Measurements from ENCODE around the gene GRIP1. TPM values are rescaled to one million over a fixed set of nuclear protein-coding genes. Genes with fewer than 3 reads are reported as not detected.

Gene GRIP1
- total RNA-seq, 1 donor from 2014 or later: 0.17 TPM

- peak; percentile 82 for DNase-seq
These were observed 15.1 kb upstream of the GRIP1 start for GRCh38 chr12:66693901-66694513.

- DNase-seq: no peak
These were observed 14.1 kb upstream of the GRIP1 start for GRCh38 chr12:66692986-66693385.

GRCh38 chr12:66692170-66692569 lies 13.3 kb upstream of the GRIP1 start:
- DNase-seq: no peak

- peak; percentile 37 for DNase-seq
These were observed 10.1 kb upstream of the GRIP1 start for GRCh38 chr12:66688846-66689439.

GRCh38 chr12:66684222-66684621 lies 5.3 kb upstream of the GRIP1 start:
- no peak for DNase-seq

GRCh38 chr12:66683822-66684221 lies 4.9 kb upstream of the GRIP1 start:
- no peak for DNase-seq

- no peak for DNase-seq
These were observed 4.2 kb upstream of the GRIP1 start for GRCh38 chr12:66683073-66683472.

GRCh38 chr12:66679461-66680084 lies 697 bp upstream of the GRIP1 start:
- no peak for DNase-seq

GRCh38 chr12:66676241-66676640 lies 2.6 kb downstream of the GRIP1 start:
- no peak for DNase-seq

GRCh38 chr12:66674495-66675122 lies 4.3 kb downstream of the GRIP1 start:
- no peak for DNase-seq

GRCh38 chr12:66669541-66669940 lies 9.3 kb downstream of the GRIP1 start:
- DNase-seq: no peak

- no peak for DNase-seq
These were observed 10.6 kb downstream of the GRIP1 start for GRCh38 chr12:66668311-66668710.

- DNase-seq: no peak
These were observed 11.0 kb downstream of the GRIP1 start for GRCh38 chr12:66667906-66668305.

- no peak for DNase-seq
These were observed 12.4 kb downstream of the GRIP1 start for GRCh38 chr12:66666481-66666880.

GRCh38 chr12:66665435-66665985 lies 13.4 kb downstream of the GRIP1 start:
- DNase-seq: no peak

GRCh38 chr12:66664076-66664475 lies 14.8 kb downstream of the GRIP1 start:
- no peak for DNase-seq

- no peak for DNase-seq
These were observed 15.3 kb downstream of the GRIP1 start for GRCh38 chr12:66663611-66664010.

- DNase-seq: peak; percentile 66
These were observed 16.1 kb downstream of the GRIP1 start for GRCh38 chr12:66662729-66663128.

- no peak for DNase-seq
These were observed 16.7 kb downstream of the GRIP1 start for GRCh38 chr12:66662179-66662578.

- DNase-seq: no peak
These were observed 17.5 kb downstream of the GRIP1 start for GRCh38 chr12:66661357-66661756.

GRCh38 chr12:66653796-66654195 lies 25.1 kb downstream of the GRIP1 start:
- no peak for DNase-seq

GRCh38 chr12:66648033-66648735 lies 30.7 kb downstream of the GRIP1 start:
- DNase-seq: no peak
